Adipose tissue (tissue), 3 donors: Measurements from ENCODE around the gene RABGAP1L. TPM values are rescaled to one million over a fixed set of nuclear protein-coding genes. Genes with fewer than 3 reads are reported as not detected.
"Not testable (repeated sequence)": the region's sequence is repeated elsewhere in the genome, so short reads cannot be mapped to it uniquely, and the experiment has no call there.

Experiments
- H3K27ac ChIP-seq: one replicate; pipeline ENCODE4 v1.5.1; 2013; ENCODE audit warnings: low read depth, low read length
- WGBS, 3 donors: extraction: QIAGEN DNeasy Blood & Tissue Kit; methylation state at CpG; one replicate each; pipeline ENCODE4 v1.1.7; 2013; 5-methylcytosine and 5-hydroxymethylcytosine counted together
- polyA plus RNA-seq, 3 donors: library from polyadenylated mRNA; stranded (reverse); fragments of 200-250 nt; gene quantifications; one replicate each; pipeline ENCODE4 v1.2.3, GENCODE V29; 2013
- donor health status: healthy with polysubstance abuse.
- donor health status: Bipolar disorder and iron deficiency.
- donor health status: healthy.

Gene RABGAP1L
- polyA plus RNA-seq, 3 donors = 7.6 to 13.5 (median 10.3) TPM

DNA sequence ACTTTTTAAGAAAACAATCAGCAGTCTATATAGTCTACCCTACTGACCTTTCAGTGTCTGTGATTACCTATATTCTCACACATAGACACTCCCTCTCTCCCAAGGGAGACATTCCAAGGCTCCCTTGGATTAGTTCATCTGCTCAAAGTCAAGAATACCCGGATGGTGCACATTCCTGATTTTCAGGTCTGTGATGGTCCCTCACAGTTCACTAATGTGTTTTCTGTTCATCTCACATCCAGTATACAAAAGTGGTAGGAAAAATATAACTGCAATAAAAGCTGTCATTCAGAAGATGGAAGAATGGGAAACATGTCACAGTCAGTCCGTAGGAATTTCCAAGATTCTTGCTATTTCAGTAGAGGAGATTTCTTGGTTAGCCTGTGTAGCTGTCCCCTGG lies 616.3 kb downstream of the RABGAP1L start:
- no peak overlapping the region for H3K27ac ChIP-seq
- WGBS, 3 donors = 87 to 98% (median 88%) methylated on average over 2 of the region's 2 CpGs

DNA sequence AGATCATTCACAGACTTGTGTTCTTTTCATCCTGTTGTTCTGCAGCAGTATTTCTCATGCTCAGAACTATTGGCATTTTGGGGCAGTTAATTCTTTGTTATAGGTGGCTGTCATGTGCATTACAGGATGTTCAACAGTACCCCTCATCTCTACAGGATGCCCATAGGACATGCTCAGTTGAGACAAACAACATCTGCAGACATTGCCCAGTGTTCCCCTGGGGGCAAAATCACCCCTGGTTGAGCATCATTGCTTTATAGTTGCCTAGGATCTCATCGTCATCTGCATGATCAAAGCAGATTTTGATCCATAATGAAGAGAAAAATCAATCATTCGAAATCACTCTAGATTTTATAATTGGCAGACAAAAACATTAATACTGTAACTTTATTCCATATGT lies 617.9 kb downstream of the RABGAP1L start:
- no peak overlapping the region for H3K27ac ChIP-seq
- WGBS, 3 donors = 94 to 99% (median 94%) methylated on average over 2 of the region's 2 CpGs

DNA sequence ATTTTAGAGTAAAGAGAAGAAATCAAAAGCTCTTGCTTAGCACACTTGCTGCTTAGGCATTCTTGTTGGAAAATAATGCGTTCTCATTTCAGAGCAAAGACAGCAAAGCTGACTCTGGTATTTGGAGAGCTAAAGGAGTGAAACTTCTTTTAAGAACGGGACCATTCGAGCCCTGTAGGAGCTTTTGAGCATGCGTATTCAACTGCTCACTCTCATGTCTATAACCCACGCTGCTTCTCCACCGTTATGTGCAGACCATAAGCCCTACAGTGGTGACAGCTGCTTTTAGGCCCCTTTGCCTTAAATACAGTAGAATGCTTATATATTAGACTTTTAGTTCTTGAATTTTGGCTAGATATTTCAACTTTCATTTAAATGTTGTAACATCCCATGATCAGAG lies 626.2 kb downstream of the RABGAP1L start:
- WGBS, 3 donors = 84 to 95% (median 93%) methylated on average over 6 of the region's 6 CpGs
- no peak overlapping the region for H3K27ac ChIP-seq

DNA sequence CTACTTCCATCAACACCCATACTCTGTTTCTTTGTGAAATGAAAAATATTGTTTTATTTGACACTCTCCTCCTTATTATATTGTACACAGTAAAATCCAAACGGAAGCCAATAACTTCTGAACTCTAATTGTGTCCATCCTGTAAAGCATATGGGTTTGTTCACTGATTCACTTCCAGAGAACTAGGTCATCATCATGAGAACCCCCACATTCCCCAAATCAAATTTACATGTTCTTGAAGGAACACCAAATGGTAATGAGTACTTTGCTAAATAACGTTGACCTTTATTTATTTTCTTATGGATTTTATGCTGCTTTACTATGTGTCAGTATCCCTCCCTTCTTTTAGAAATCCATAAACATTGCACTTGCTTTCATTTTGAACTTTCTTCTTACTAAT lies 627.0 kb downstream of the RABGAP1L start:
- WGBS, 3 donors = 51 to 67% (median 62%) methylated on average over 2 of the region's 2 CpGs

DNA sequence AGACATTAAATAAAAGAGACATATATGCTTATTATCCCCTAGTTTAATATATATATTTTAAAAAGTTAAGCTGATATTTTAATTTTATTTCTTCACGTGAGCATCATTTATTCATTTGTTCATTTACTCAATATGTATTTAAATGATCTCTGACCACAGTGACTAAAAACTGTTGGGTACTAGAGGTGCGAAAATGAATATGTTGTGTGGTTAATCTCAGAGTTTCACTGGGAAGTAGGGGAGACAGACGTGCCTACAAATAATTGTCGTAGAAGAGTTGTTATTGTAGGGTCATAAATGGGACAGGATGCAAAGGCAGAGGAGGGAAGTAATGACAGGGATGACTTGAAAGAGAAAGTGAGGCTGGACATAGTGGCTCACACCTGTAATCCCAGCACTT lies 627.4 kb downstream of the RABGAP1L start:
- 87 to 94% (median 90%) methylated on average over 4 of the region's 4 CpGs for WGBS, 3 donors

More for the DNA sequence above, 627.0 kb downstream of the RABGAP1L start:
- H3K27ac ChIP-seq = no peak overlapping the region

DNA sequence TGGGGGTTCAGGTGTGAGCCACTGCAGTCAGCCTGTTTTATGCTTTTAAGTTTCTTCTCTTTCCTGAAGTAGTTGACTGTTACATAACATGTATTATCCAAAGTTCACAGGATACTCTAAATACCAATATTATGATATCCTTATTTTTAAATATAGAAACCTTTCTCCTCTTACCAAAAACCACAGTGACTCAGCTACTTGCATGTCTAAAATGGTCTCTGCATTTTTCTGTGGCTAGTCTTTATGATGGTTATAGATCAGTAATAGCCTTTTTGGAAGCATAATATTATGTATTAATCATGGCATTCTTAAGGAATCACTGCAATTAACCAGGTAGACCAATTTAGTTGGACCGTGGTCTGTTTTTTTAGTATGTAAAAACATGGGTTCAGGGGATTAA lies 629.7 kb downstream of the RABGAP1L start:
- H3K27ac ChIP-seq = no peak overlapping the region

More for the DNA sequence above, 627.4 kb downstream of the RABGAP1L start:
- H3K27ac ChIP-seq = no peak overlapping the region

DNA sequence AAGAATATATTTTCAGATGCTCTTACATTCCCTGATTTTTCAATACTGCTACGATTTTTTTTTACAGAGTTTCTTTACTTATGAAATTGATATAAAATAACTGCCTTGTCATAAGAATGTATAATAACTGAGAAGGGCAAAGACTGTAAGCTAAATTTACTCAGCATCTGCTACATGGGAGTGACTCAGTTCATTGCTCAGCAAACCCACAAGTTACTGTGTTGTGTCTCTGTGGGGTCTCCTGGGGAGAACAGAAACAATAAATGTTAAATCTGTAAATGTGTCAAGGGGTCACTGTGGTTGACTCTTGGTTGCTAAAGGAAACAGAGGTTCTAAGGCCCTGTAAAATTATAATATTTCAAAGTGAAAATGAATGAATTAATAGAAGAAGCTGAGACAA lies 630.1 kb downstream of the RABGAP1L start:
- WGBS, 3 donors = 56 to 83% (median 63%) methylated on average over 1 of the region's 1 CpG
- H3K27ac ChIP-seq = no peak overlapping the region

More for the DNA sequence above, 629.7 kb downstream of the RABGAP1L start:
- WGBS, 3 donors = 66 to 89% (median 71%) methylated on average over 1 of the region's 1 CpG

DNA sequence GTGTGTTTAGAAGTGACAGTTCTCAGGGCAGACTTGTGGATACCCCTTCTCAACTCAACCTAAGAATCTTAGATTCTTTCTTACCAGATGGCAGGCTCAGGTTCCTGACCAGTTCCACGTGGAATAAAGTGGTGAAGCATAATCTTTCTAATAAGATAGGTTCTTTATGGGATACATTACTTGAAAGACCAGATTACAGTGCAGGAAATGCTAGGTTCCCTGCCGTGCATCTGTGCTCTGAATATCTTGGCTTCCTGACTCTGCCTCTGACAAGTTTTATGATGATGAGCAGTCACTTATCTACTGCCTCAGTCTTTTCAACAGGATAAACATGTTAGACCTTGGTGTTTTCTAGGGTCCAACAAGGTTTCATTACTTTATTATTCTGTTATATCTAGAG lies 632.5 kb downstream of the RABGAP1L start:
- 25 to 59% (median 33%) methylated on average over 2 of the region's 2 CpGs for WGBS, 3 donors
- H3K27ac ChIP-seq = no peak overlapping the region

DNA sequence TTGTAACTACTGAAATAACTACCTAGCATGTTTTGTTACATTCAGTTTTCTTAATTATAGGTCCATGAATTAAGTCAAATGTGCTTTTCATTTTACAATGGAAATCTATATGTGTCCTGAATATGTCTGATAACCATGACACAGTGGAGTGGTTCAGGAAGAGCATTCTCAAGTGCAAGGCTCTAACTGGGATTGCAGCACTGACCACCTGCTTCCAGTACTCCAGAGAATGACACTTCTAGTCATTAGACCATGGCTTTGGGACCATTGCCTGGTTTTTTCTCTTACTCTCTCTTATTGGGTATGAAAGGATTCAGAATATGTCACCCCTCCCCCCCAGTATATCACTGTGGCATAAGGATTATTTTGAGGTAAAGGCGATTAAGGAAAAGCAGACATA lies 635.5 kb downstream of the RABGAP1L start:
- WGBS, 3 donors = 93 to 100% (median 100%) methylated on average over 1 of the region's 1 CpG
- no peak overlapping the region for H3K27ac ChIP-seq

DNA sequence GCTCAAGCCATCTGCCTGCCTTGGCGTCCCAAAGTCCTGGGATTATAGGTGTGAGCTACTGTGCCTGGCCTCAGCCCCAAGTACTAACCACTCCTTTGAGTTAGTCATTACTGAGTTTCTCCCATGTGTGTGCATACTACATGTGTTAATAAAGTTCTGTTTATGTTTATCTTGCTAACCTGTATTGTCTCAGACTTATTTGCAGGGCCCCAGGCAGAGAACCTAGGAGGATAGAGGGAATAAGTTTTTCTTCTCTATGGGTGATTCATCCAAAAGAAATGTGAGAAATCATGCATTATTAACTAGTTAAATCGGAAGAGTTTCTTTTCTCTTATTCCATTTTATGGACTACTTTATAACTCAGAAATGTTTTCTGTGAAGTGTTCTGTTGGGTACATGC lies 636.5 kb downstream of the RABGAP1L start:
- WGBS, 3 donors = 93 to 95% (median 94%) methylated on average over 2 of the region's 2 CpGs
- H3K27ac ChIP-seq = no peak overlapping the region

DNA sequence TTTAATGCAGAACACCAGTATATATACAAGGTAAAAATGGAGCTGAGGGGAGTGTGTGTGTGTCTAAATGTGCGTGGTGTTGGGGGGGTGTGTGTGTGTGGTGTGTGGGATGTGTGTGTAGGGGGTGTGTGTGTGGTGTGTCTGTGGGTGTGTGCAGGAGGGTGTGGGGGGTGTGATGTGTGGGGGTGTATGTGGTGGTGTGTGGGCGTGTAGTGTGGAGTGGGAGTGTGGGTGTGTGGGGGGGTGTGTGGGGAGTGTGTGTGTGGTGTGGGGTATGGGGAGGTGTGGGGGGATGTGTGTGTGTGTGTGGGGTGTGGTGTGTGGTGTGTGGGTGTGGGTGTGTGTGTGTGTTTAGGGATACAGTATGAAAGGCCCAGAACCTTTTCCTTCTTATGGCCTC lies 638.1 kb downstream of the RABGAP1L start:
- H3K27ac ChIP-seq = no peak overlapping the region
- WGBS, 3 donors = 86 to 91% (median 86%) methylated on average over 2 of the region's 2 CpGs

DNA sequence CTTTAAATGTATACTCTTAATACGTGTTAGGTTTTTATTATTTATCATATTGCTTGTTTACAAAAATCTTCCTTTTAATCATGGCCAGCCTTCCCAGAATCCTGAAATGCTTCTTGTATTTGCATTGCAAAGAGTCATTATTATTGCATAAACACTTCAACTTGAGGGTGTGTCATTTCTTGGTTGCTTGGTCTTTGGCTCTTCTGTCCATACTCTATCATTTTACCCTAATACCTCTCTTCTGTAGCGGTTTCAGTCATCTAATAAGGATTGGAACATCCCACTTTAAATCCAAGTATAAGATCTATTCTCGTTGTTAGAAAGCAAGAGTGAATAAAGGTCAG lies 639.8 kb downstream of the RABGAP1L start:
- 35 to 48% (median 44%) methylated on average over 3 of the region's 3 CpGs for WGBS, 3 donors
- no peak overlapping the region for H3K27ac ChIP-seq

DNA sequence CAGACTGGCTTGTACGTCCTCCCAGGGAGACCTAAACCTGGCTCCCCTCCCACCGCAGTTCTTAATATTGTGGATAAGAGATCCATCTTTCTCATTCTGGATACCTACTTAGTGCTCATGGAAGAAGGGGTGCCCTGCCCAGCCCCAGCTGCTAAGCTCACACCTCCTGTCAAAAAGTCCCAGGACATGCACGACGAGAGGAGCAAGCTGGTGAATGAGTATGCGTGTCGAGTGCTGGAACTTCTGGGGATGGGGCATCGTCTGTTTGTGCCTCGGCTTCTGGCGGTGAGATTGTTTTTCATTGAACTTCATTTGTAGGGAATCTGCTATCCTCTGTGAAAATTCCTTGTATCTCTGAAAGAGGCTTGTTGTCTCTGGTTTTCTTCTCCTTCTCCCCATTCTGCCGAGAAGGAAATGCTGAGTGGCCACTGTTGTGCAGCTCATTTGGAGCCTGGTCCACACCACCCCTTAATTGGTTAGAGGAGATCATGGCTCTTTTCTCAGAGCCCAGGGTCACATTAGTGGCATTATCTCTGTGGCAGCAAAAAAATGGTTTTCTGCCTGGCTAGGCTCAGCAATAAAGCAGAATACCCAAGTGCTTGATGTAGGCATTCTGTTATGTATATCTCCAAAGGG lies 641.0 kb downstream of the RABGAP1L start:
- WGBS, 3 donors = 10% methylated on average over 10 of the region's 10 CpGs
- H3K27ac ChIP-seq = no peak overlapping the region

DNA sequence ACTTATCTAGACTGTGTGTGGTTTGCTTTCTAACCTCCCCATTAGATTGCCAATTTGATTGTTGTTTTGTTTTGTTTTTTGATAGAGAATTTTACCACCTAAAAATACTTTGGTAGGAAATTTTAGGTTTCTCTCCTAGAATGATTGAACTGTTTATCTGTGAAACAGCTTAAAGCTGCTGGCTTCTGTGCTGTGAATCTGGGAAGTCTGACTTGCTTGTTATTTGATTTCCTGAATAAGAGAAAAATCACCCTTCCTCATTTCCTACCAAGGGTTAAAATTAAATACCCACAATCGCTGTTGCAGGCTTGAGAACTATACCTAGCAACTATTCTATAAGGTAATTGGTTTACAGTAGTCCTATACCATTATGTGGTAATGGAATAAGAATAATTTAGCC lies 641.6 kb downstream of the RABGAP1L start:
- no peak overlapping the region for H3K27ac ChIP-seq
- WGBS, 3 donors = 20 to 47% (median 25%) methylated on average over 1 of the region's 1 CpG

DNA sequence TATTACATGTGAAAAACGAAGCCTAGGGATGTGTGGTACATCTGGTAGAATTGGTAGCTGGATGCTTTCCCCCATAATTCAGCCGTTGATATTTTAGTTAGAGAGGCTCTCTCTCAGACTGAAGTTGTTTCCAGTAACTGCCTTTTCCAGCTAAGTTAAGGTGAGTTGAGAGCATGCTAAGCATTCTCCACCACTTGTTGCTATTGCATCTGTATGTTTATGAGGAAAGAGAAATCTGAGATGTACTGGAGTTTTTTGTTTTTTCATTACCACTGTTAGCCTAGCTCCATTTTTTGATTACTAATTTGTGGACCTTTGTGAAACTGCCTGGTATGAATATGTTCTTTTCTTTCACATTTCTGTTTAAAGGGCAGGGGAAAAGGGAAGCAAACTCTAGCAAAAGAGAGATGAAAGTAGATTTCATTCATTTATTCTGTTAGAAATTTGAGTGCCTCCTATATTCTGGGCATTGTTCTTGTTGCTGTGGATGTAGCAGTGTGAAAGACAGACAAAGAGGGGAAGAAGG lies 650.5 kb downstream of the RABGAP1L start:
- WGBS, 3 donors = 42 to 62% (median 44%) methylated on average over 2 of the region's 2 CpGs
- H3K27ac ChIP-seq = no peak overlapping the region

DNA sequence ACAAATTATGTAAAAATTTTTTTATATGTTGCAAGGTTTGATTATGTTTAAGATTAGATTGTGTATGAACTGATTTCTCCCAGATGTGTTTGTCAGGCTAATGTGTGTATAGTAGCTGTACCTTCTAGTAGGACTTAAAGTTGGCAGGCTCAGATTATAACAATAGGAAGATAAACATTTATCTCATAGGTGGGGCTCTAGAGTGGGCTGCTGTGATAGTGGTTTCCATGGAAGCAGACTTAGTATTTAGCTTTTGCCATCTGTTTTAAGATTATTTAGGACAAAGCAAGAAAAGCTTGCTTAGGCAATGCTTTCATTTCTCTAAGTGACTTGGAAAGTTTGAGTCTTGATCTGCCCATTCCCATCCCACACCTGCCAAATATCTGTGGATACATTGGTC lies 652.7 kb downstream of the RABGAP1L start:
- H3K27ac ChIP-seq = no peak overlapping the region

DNA sequence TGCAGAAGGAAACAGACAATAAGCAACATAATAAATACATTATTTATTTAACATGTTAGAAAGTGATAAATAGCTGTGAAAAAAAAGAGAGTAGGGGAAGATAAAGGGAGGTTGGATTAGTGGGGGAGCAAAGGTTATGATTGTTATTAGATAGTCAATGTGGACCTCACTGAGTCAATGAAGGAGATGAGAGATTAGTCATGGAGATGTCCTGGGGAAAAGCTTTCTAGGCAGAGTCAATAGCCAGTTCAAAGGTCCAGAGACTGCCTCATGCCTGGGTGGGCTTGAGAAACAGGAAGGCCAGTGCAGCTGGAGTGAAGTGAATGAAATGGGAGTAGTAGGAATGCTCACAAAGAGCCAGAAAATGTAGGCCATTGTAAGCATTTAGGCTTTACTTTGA lies 653.3 kb downstream of the RABGAP1L start:
- H3K27ac ChIP-seq = no peak overlapping the region

DNA sequence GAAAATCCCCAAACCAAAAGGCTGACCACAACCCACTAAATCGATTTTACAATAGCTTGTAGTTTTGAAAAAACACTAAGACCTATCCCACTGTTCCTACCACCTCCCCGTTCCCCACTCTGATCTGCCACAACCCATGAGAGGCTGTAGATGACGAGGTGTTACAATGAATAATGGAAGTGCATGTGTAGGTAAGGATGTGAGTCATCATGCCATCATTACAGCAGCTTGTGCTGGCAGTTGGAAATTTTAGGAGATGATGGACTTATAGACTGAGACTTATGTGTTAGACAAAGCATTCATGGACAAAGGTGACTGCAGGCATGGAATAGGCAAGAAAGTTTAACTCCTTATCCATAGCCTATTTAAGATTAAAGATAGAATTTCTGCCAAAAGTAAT lies 655.7 kb downstream of the RABGAP1L start:
- 86 to 90% (median 89%) methylated on average over 3 of the region's 3 CpGs for WGBS, 3 donors
- H3K27ac ChIP-seq = no peak overlapping the region

DNA sequence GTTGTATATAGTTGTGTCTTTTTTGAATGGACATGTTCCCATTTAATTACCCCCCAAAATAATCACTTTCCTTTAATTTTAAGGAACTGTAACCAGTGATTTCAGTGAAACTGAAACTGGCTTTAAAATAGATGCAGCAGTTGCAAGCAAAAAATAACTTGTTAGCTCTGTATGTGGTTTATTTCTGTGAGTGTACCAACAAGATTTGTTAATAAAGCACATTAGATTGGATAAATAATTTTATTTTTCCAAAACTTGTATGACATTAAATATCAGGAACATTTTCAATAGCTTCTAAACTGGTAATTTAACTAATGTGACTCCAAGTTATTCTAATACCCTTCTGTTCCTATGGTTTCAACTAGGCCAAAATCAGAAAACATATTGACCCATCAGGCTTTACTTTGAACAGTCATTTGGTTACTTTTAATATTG lies 656.2 kb downstream of the RABGAP1L start:
- H3K27ac ChIP-seq = no peak overlapping the region

DNA sequence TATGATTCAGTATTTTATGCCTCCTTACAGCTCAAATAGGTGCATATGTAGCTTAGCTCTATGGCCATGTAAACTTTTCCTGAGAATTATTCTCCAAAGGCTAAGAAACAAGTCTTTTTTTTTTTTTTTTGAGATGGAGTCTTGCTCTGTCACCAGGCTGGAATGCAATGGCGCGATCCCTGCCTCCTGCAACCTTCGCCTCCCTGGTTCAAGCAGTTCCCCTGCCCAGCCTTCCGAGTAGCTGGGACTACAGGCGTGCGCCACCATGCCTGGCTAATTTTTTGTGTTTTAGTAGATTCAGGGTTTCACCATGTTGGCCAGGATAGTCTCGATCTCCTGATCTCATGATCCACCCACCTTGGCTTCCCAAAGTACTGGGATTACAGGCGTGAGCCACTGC lies 657.3 kb downstream of the RABGAP1L start:
- not testable (repeated sequence) for H3K27ac ChIP-seq
- 98 to 100% (median 99%) methylated on average over 8 of the region's 8 CpGs for WGBS, 3 donors
